ENCODE data around the gene EXOC6B.

Gene EXOC6B

GRCh38 chr2:72623481-72623880 is 202.4 kb downstream of the EXOC6B start:
- no peak for ATAC-seq
- TF ChIP-seq ZFP30 (CRISPR knock-in tag; IDR thresholded peaks at IDR 0.05) (no peak), ISL1 (CRISPR knock-in tag; IDR thresholded peaks at IDR 0.05) (no peak), BACH2 (CRISPR knock-in tag; IDR thresholded peaks at IDR 0.05; ENCODE audit: borderline replicate concordance) (no peak), CSRNP3 (CRISPR knock-in tag; IDR thresholded peaks at IDR 0.05) (no peak), CSDC2 (CRISPR knock-in tag; IDR thresholded peaks at IDR 0.05) (no peak), ARNTL (CRISPR knock-in tag; IDR thresholded peaks at IDR 0.05; ENCODE audit: borderline replicate concordance, low read depth) (no peak), ESRRG (CRISPR knock-in tag; IDR thresholded peaks at IDR 0.05) (no peak), POU6F1 (CRISPR knock-in tag; IDR thresholded peaks at IDR 0.05; ENCODE audit: borderline replicate concordance, low read depth) (no peak), ZNF70 (CRISPR knock-in tag; IDR thresholded peaks at IDR 0.05) (no peak), PPARA (CRISPR knock-in tag; IDR thresholded peaks at IDR 0.05; ENCODE audit: borderline replicate concordance) (no peak), CREB5 (CRISPR knock-in tag; IDR thresholded peaks at IDR 0.05; ENCODE audit: low read depth) (no peak), GLIS3 (CRISPR knock-in tag; IDR thresholded peaks at IDR 0.05) (no peak), ZC3H10 (CRISPR knock-in tag; IDR thresholded peaks at IDR 0.05) (no peak), OSR1 (CRISPR knock-in tag; IDR thresholded peaks at IDR 0.05) (no peak), ZNF565 (CRISPR knock-in tag; conservative IDR thresholded peaks at IDR 0.05; ENCODE audit: low read depth) (no peak), TOX (CRISPR knock-in tag; IDR thresholded peaks at IDR 0.05; ENCODE audit: borderline replicate concordance) (no peak), RARB (CRISPR knock-in tag; IDR thresholded peaks at IDR 0.05) (no peak)

GRCh38 chr2:72619626-72620025 is 206.2 kb downstream of the EXOC6B start:
- ATAC-seq, result no peak
- TF ChIP-seq TCF4 (CRISPR knock-in tag; IDR thresholded peaks at IDR 0.05; ENCODE audit: borderline replicate concordance) (no peak), TOX (CRISPR knock-in tag; IDR thresholded peaks at IDR 0.05; ENCODE audit: borderline replicate concordance) (no peak), ZC3H10 (CRISPR knock-in tag; IDR thresholded peaks at IDR 0.05) (no peak), CSRNP3 (CRISPR knock-in tag; IDR thresholded peaks at IDR 0.05) (no peak), ZNF8 (CRISPR knock-in tag; IDR thresholded peaks at IDR 0.05) (no peak), PPARA (CRISPR knock-in tag; IDR thresholded peaks at IDR 0.05; ENCODE audit: borderline replicate concordance) (no peak), SNAI2 (CRISPR knock-in tag; IDR thresholded peaks at IDR 0.05) (no peak), PATZ1 (CRISPR knock-in tag; IDR thresholded peaks at IDR 0.05; ENCODE audit: borderline replicate concordance) (no peak), ARNTL (CRISPR knock-in tag; IDR thresholded peaks at IDR 0.05; ENCODE audit: borderline replicate concordance, low read depth) (no peak), ZNF565 (CRISPR knock-in tag; conservative IDR thresholded peaks at IDR 0.05; ENCODE audit: low read depth) (no peak), ISL1 (CRISPR knock-in tag; IDR thresholded peaks at IDR 0.05) (no peak), OSR1 (CRISPR knock-in tag; IDR thresholded peaks at IDR 0.05) (no peak), GLIS3 (CRISPR knock-in tag; IDR thresholded peaks at IDR 0.05) (no peak), TSHZ2 (CRISPR knock-in tag; IDR thresholded peaks at IDR 0.05) (no peak), CSDC2 (CRISPR knock-in tag; IDR thresholded peaks at IDR 0.05) (no peak), ZFP3 (CRISPR knock-in tag; IDR thresholded peaks at IDR 0.05) (no peak), BACH2 (CRISPR knock-in tag; IDR thresholded peaks at IDR 0.05; ENCODE audit: borderline replicate concordance) (no peak), RARB (CRISPR knock-in tag; IDR thresholded peaks at IDR 0.05) (no peak), ZNF70 (CRISPR knock-in tag; IDR thresholded peaks at IDR 0.05) (no peak), CREB5 (CRISPR knock-in tag; IDR thresholded peaks at IDR 0.05; ENCODE audit: low read depth) (no peak)

All from SK-N-SH treated with all-trans-retinoic acid at 6 μM for 48 hours (cell line).